Ramos (cell line): ENCODE data around the gene CLCA2.

Experiments used
- in situ Hi-C: fragments of 300-500 bp; cut with MboI; formaldehyde crosslinking; loops from one replicate; pipeline ENCODE4 v1.14.3; 2022; ENCODE audit warnings: low sequenced_read_pairs; ENCODE audit not compliant: unreplicated experiment

Gene CLCA2

GRCh38 chr1:86466986-86467385, 43.0 kb downstream of the CLCA2 start:
- in situ Hi-C loops, result no loop called here

GRCh38 chr1:86468501-86468977, 44.6 kb downstream of the CLCA2 start, which contains the start of gene CLCA1:
CLCA1 (plus strand) TSS chr1:86468927; CDS start chr1:86468972, 45 bp downstream.
- in situ Hi-C loops, result no loop called here

DNA sequence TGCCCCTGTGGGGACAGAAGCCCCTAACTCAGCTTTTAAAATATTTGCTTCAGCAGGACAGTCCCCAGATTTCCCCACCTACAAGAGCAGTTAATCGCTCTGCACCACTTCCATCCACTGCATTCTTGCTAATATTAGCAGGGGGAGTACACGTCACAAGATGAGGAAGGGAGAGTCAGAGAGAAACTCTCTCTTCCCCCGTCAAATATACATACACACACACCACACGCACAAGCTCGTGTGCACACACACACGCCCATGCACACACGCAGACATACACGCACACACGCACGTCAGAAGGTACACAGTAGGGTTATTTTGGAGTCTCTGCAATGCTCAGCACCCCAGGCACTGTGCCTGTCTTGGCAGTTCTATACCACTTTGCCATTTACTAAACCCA, 46.9 kb downstream of the CLCA2 start:
- in situ Hi-C loops, result no loop called here

- in situ Hi-C loops, result no loop called here
Observed at GRCh38 chr1:86471291-86471690, 47.3 kb downstream of the CLCA2 start.

GRCh38 chr1:86472152-86472551, 48.2 kb downstream of the CLCA2 start:
- in situ Hi-C loops, result no loop called here

GRCh38 chr1:86472767-86473166, 48.8 kb downstream of the CLCA2 start:
- in situ Hi-C loops, result no loop called here

GRCh38 chr1:86477256-86477655, 53.3 kb downstream of the CLCA2 start:
- in situ Hi-C loops, result no loop called here

GRCh38 chr1:86477682-86478081, 53.7 kb downstream of the CLCA2 start:
- in situ Hi-C loops, result no loop called here

DNA sequence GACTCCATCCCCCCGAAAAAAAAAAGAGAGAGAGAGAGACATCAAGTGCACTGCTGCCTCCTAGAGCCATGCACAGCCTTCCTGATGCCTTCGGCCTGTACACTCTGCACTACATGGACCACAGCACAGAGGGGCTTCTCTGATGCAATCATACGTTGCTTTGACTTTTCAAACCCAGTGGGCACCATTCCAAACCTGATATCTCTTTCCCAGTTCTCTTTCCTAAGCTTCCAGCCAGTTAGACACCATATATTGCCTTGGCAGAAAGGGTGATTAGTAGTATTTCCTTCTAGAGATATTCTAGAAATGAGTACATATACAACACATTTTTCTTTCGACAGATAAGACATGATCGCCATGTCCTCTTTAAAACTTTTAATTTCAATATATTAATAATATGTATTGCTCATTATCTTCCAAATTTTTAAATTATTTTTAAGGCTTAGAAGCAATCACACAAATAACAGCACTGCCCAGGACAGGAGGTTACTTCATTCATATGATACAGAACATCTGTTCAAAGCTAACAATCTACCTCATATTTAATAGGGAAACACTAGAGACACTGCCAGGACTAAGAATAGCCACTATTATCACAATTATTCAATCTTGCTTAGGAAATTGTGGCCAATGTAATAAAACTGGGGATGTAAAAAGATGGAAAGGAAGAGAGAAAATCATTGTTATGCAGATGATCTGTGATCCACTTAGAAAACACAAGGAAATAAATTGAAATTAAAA, 54.6 kb downstream of the CLCA2 start:
- in situ Hi-C loops, result no loop called here

DNA sequence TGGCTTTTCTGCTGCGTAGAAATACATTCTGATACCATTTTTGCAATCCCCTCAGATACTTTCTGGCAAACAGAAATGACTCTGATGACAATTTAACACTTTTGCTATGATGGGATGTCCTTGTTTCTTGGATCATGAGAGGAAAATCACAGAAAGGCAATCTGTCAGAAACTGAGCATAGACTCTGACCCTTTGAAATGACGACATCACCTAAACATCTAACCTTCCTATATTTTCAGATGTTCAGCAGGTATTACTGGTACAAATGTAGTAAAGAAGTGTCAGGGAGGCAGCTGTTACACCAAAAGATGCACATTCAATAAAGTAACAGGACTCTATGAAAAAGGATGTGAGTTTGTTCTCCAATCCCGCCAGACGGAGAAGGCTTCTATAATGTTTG, 58.0 kb downstream of the CLCA2 start:
- in situ Hi-C loops, result no loop called here

GRCh38 chr1:86487131-86487810, 63.3 kb downstream of the CLCA2 start:
- in situ Hi-C loops, result no loop called here

DNA sequence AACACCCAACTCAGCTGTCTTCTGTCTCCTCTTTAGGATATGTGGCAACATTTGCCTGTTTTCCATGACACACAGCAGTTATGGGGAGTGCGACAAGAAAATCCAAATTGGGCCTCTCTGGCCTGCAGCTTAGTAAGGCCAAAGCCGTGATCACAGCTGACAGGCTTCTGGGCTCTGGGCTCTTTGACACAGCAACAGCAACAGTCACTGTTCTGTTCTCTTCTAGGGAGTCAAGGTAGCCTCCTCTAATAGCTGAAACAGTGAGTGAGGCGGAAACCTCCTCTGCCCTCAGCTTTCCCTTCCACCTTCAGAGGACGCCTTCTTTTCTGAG, 63.8 kb downstream of the CLCA2 start:
- in situ Hi-C loops, result no loop called here

DNA sequence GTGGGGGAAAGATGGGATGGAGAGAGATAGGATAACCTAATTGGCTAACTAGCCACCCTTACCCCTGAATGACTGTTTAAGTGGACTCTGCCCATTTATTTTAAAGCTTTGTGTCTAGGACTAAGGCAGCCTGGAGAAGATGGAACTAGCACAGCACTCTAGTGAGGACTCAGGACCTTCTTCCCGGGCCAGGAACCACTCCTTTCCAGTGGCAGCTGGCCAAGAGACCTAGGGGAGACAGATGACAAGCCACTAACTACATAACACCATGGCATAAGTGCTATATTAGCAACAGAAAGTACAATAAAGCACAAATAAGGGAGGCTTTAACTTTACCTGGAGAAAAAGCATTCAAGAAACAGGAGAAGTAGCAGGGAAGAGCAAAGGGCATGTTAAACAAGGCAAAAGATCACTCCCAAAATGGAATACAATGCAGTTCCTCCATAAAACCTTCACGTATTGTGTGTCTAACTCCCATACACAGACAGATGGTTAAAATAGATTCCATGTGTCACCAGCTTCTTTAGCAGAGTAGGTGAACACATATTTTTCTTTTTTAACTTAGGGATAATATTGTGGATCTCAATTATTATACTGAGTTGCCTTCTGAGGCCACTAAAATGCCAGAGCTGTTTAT, 65.4 kb downstream of the CLCA2 start:
- in situ Hi-C loops, result no loop called here

DNA sequence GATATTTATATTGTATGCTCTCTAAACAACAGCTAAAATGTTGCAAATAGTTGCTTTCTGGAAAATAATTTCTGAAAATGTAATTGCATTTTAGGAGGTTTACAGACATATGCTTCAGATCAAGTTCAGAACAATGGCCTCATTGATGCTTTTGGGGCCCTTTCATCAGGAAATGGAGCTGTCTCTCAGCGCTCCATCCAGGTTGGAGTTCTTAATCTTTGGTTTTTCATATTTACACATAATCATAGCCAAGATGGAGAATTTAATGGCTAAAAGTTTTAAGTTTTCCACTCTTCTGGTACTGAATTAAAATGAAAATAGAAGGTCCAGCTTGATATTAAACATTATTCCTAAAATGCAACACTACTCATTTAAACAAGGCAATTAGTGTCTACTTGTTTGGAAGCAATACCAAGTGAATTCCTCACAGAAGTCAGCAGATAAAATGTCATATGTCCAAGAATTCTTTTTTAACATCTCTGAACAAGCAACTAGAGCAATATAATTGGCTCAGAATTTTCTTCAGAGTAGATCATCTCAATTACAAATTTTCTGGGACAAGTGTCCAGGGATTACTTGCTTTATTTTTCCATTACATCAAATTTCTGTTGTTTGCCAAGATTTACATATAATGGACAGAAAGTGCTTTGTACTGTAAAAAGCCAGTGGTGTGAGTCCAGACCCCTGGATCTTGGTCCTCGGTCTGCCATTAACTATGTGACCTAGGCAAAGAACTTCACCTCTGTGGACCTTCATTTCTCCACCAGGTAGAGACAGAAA, 67.4 kb downstream of the CLCA2 start:
- in situ Hi-C loops, result no loop called here

GRCh38 chr1:86498281-86498680, 74.3 kb downstream of the CLCA2 start:
- in situ Hi-C loops, result no loop called here

DNA sequence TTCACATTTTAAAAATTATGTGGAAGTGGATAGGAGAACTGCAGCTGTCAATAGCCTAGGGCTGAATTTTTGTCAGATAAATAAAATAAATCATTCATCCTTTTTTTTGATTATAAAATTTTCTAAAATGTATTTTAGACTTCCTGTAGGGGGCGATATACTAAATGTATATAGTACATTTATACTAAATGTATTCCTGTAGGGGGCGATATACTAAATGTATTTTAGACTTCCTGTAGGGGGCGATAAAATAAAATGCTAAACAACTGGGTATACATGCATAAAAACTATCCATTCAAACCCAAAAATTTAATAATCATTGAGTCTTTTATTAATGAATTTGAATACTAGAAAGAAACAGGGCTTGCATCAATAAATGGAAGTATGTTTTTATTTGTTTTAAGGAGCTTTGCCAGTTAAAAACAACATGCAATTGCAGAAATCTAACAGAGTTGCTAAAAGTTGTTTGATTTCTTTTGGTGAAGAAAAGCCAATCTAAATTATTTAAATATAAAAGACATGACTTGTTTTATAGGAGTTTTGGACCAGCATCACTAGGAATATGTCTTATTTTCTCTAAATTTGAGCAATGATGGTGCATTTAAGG, 76.1 kb downstream of the CLCA2 start:
- in situ Hi-C loops, result loop anchor here (25.0 kb wide), 1 partner anchor 637 kb away; no protein-coding TSS in a partner anchor

DNA sequence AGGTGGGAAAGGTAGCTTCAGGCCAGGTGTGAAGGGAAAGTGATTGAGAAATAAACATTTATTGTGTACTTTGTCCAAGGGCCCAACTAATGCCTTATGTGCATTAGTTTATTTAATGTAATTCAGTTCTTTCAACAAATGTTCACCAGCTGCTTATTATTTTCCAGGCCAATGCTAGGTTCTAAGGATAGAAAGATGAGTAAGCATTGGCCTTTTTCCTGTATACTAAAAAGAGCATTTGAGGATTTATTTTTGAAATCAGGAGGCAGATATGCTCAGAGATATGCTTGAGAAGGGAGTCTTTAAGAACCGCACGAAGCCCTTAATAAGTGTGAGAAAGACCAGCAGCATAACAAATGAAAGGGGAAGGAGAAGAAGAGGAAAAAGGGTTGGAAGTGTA, 76.7 kb downstream of the CLCA2 start:
- in situ Hi-C loops, result loop anchor here (25.0 kb wide), 1 partner anchor 637 kb away; no protein-coding TSS in a partner anchor

DNA sequence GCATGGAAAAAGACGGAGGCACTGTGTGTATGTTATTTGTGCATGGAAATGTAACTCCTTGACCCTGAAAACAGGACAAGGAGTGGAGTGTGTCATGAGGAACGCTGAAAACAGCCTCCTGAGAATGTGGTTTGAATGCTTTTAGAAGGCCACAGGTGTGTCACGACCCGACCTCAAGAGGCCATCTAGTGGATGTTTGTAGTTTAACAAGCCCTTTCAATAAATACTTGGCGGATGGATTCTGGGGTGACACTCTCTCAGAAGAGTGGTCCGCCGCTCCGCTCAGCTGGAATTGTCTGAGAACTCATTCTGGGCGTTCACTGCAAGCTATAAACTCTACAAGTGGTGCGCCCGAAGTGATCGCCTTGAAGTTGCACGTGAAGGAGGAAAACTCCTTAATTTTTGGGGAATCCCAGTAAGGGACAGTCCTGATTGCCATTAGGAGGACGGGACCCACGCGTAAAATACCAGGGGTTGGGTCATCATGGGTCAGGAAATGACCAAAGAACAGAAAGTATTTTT, 78.2 kb downstream of the CLCA2 start:
- in situ Hi-C loops, result loop anchor here (25.0 kb wide), 1 partner anchor 635 kb away; no protein-coding TSS in a partner anchor

GRCh38 chr1:86502721-86503405, 78.9 kb downstream of the CLCA2 start:
- in situ Hi-C loops, result loop anchor here (25.0 kb wide), 1 partner anchor 634 kb away; no protein-coding TSS in a partner anchor
